HepG2 (cell line): ENCODE results near the gene PAPPA. TPM values are rescaled to one million over a fixed set of nuclear protein-coding genes. Genes with fewer than 3 reads are reported as not detected.

ENCODE experiments used
- ATAC-seq: fragments of 200-7000 bp; cut with Tn5 transposase; 3 replicates; pipeline ENCODE4 v1.9.1; 2020; ENCODE audit warnings: mild to moderate bottlenecking, moderate library complexity
- BruUV-seq: library from RNA; stranded (reverse); fragments of 400-500 nt; replicated peaks from 2 replicates; lab custom pipeline; 2021; lab: Mats Ljungman, UMichigan
- CTCF ChIA-PET: fragments of 300-600 bp; formaldehyde crosslinking; extraction: SDS; loops from one replicate; lab custom pipeline; 2021; ENCODE audit warnings: low total read pairs, inconsistent platforms, low intra/inter-chr PET ratio; lab: Yijun Ruan, JAX
- POLR2A ChIA-PET: fragments of 350-600 bp; sonication (Branson Sonifier 250); formaldehyde crosslinking; loops from one replicate; lab custom pipeline; 2020; ENCODE audit warnings: antibody characterized with exemption, inconsistent platforms; lab: Yijun Ruan, JAX
- DNase-seq: peaks from one replicate; pipeline ENCODE4 v3.0.0-alpha.2; 2015; ENCODE audit warnings: low spot score
- FAIRE-seq: peaks from 3 replicates; lab custom pipeline; 2011; peaks lifted over from hg19 to GRCh38; lab: Jason Lieb, UNC
- H2AFZ ChIP-seq: one replicate; pipeline ENCODE4 v1.6.1; 2011; ENCODE audit warnings: low read length, inconsistent platforms
- H3K27ac ChIP-seq: fragments of 300-600 bp; 3 replicates; pipeline ENCODE4 v1.8.0; 2011; ENCODE audit warnings: mixed run types, mild to moderate bottlenecking, mixed read lengths, low read length, inconsistent platforms; ENCODE audit not compliant: insufficient read depth; ENCODE audit errors: extremely low read length
- H3K27me3 ChIP-seq, 2 experiments: fragments of 200-600 bp in 1 of 2; 2 replicates in 1 of 2; 3 replicates in 1 of 2; pipeline versions ENCODE4 v1.6.0 to v1.8.0; 2011; ENCODE audit warnings: low read length in 2 of 2, mild to moderate bottlenecking in 2 of 2, moderate library complexity in 2 of 2, inconsistent platforms in 1 of 2; ENCODE audit not compliant: insufficient read depth in 2 of 2, control insufficient read depth in 1 of 2
- H3K36me3 ChIP-seq, 2 experiments: fragments of 200-600 bp in 1 of 2; replicated peaks in 1 of 2; 2 replicates in 1 of 2; 3 replicates in 1 of 2; pipeline versions ENCODE4 v1.5.1 to v1.8.0; 2011; ENCODE audit warnings: low read length in 2 of 2, inconsistent platforms in 1 of 2; ENCODE audit not compliant: insufficient read depth in 2 of 2, control insufficient read depth in 1 of 2
- H3K4me1 ChIP-seq: 2 replicates; pipeline ENCODE4 v1.5.1; 2012; ENCODE audit warnings: low read length, inconsistent platforms; ENCODE audit not compliant: insufficient read depth
- H3K4me2 ChIP-seq: 2 replicates; pipeline ENCODE4 v1.6.0; 2011; ENCODE audit warnings: low read depth, low read length, inconsistent platforms
- H3K4me3 ChIP-seq, 3 experiments: fragments of 200-600 bp in 1 of 3; sonication (generic), shearing (Covaris generic) in 1 of 3; replicated peaks in 1 of 3; 2 replicates each; pipeline ENCODE4 v1.5.1; 2011 to 2016; ENCODE audit warnings: low read length in 3 of 3, inconsistent platforms in 2 of 3, low read depth in 2 of 3, mild to moderate bottlenecking in 2 of 3, control low read depth in 1 of 3, mixed read lengths in 1 of 3; ENCODE audit not compliant: insufficient read depth in 1 of 3
- H3K79me2 ChIP-seq: one replicate; pipeline ENCODE4 v1.6.1; 2011; ENCODE audit warnings: low read length, inconsistent platforms; ENCODE audit not compliant: insufficient read depth
- H3K9ac ChIP-seq: 2 replicates; pipeline ENCODE4 v1.6.0; 2011; ENCODE audit warnings: mild to moderate bottlenecking, low read depth, low read length, inconsistent platforms; ENCODE audit not compliant: insufficient read depth
- H3K9me3 ChIP-seq: 2 replicates; pipeline ENCODE4 v1.5.1; 2012; ENCODE audit warnings: mild to moderate bottlenecking, low read length
- H4K20me1 ChIP-seq: 2 replicates; pipeline ENCODE4 v1.6.0; 2011; ENCODE audit warnings: inconsistent platforms, mild to moderate bottlenecking, low read length, moderate library complexity; ENCODE audit not compliant: insufficient read depth
- FOXJ3 ChIP-seq: sonication (generic); formaldehyde crosslinking; IDR thresholded peaks from 2 replicates; pipeline ENCODE4 v1.4.0; 2020; ENCODE audit warnings: missing genetic modification reagents, mild to moderate bottlenecking, borderline replicate concordance
- GABPB1 ChIP-seq: IDR thresholded peaks from 2 replicates; pipeline ENCODE4 v1.6.1; 2016; ENCODE audit warnings: mild to moderate bottlenecking, missing genetic modification reagents, moderate library complexity, missing compliant biosample characterization
- HNF1B ChIP-seq: sonication (generic); formaldehyde crosslinking; IDR thresholded peaks from 2 replicates; pipeline ENCODE4 v1.5.1; 2020; ENCODE audit warnings: mild to moderate bottlenecking, moderate library complexity, missing genetic modification reagents
- MTERF4 ChIP-seq: sonication (generic); formaldehyde crosslinking; IDR thresholded peaks from 2 replicates; pipeline ENCODE4 v1.8.0; 2023; ENCODE audit warnings: mild to moderate bottlenecking, missing genetic modification reagents
- THRA ChIP-seq: sonication (generic); formaldehyde crosslinking; IDR thresholded peaks from 2 replicates; pipeline ENCODE4 v1.4.0; 2020; ENCODE audit warnings: missing genetic modification reagents, borderline replicate concordance
- ZBED4 ChIP-seq: sonication (generic); formaldehyde crosslinking; IDR thresholded peaks from 2 replicates; pipeline ENCODE4 v1.4.0; 2020; ENCODE audit warnings: missing genetic modification reagents, borderline replicate concordance
- ZNF207 ChIP-seq: fragments of 450-650 bp; IDR thresholded peaks from 2 replicates; pipeline ENCODE4 v1.6.1; 2016; ENCODE audit warnings: antibody characterized with exemption, borderline replicate concordance
- ZNF616 ChIP-seq: sonication (generic); formaldehyde crosslinking; IDR thresholded peaks from 2 replicates; pipeline ENCODE4 v1.5.0; 2020; ENCODE audit warnings: low read depth, mild to moderate bottlenecking, missing genetic modification reagents
- ZNF644 ChIP-seq: IDR thresholded peaks from 2 replicates; pipeline ENCODE4 v1.6.1; 2016; ENCODE audit warnings: low read depth
- WGBS: methylation state at CpG from one replicate; pipeline ENCODE4 v1.1.6; 2017; ENCODE audit warnings: low lambda C conversion rate; 5-methylcytosine and 5-hydroxymethylcytosine counted together
- in situ Hi-C: cut with HindIII; loops from 2 replicates; pipeline ENCODE4 v1.10.0; 2017; ENCODE audit warnings: low pct_unique_long_range_greater_than_20kb; ENCODE audit not compliant: extremely low pct_ligation_motif_present
- intact Hi-C: fragments of 100-400 bp; cut with micrococcal nuclease; formaldehyde crosslinking; loops from one replicate; pipeline ENCODE4 v1.10.0; 2022; ENCODE audit not compliant: unreplicated experiment
- polyA plus RNA-seq, 8 experiments: library from polyadenylated mRNA; depleted of rRNA in 3 of 8; stranded (reverse) in 7 of 8; unstranded in 1 of 8; fragments of >200 nt; fragmentation: Illumina TruSeq in 4 of 8; extraction: Trizol in 4 of 8; gene quantifications; 2 replicates each; pipeline versions ENCODE4 v1.2.1 to v1.2.3, GENCODE V29; 2011 to 2016; ENCODE audit warnings: low read depth in 4 of 8, missing spikeins in 1 of 8, mixed read lengths in 1 of 8; ENCODE audit not compliant: insufficient read depth in 1 of 8
- total RNA-seq, 5 experiments: library from RNA; depleted of rRNA; stranded (reverse); fragments of >200 nt; fragmentation: Illumina TruSeq; extraction: Trizol; gene quantifications; 2 replicates each; pipeline ENCODE4 v1.2.3, GENCODE V29; 2016; ENCODE audit warnings: low read depth in 1 of 5

Gene PAPPA
- total and polyA plus RNA-seq, 2 of the 13 experiments (the other 11 are each of a cell fraction or from before 2014, with no cell fraction given) = 0.09 to 0.11 TPM

- Histone ChIP-seq H3K9ac (no peak overlapping the region), H3K27ac (no peak overlapping the region), H4K20me1 (no peaks in the 10 kb centered on the region), H3K9me3 (no peaks in the 10 kb centered on the region), H3K79me2 (no peaks in the 10 kb centered on the region), H3K4me1 (no peaks in the 10 kb centered on the region), H3K36me3 (no peaks in the 10 kb centered on the region), H3K4me3 (no peak overlapping the region), H2AFZ (no peak overlapping the region), H3K4me2 (no peak overlapping the region), H3K27me3 (peaks cover 0 to 3% of the 10 kb centered on the region in 2 experiments; a peak in 1 of 5 replicates)
- no peak for FAIRE-seq
- CTCF ChIA-PET = no interaction called here
- POLR2A ChIA-PET = no interaction called here
- in situ Hi-C loops (no loop called here), intact Hi-C loops (no loop called here)
- WGBS = 13% methylated on average over 4 of the region's 4 CpGs
- BruUV-seq = no TSS peak
- TF ChIP-seq GABPB1 (CRISPR knock-in tag) (no peak), HNF1B (CRISPR knock-in tag) (no peak), ZNF616 (CRISPR knock-in tag) (no peak), FOXJ3 (CRISPR knock-in tag) (no peak)
- DNase-seq = no peak
- peak; percentile 76 for ATAC-seq
These were observed 131.7 kb downstream of the PAPPA start for GRCh38 chr9:116285320-116285719.

- Histone ChIP-seq H3K27me3 (no peaks in the 10 kb centered on the region), H3K4me3 (no peak overlapping the region), H3K9ac (no peak overlapping the region), H3K36me3 (no peaks in the 10 kb centered on the region), H3K79me2 (no peaks in the 10 kb centered on the region), H3K27ac (no peak overlapping the region), H2AFZ (no peak overlapping the region), H3K9me3 (no peaks in the 10 kb centered on the region), H3K4me1 (no peaks in the 10 kb centered on the region), H3K4me2 (no peak overlapping the region), H4K20me1 (no peaks in the 10 kb centered on the region)
- ATAC-seq (no peak), FAIRE-seq (no peak), DNase-seq (no peak)
- in situ Hi-C loops (no loop called here), intact Hi-C loops (no loop called here)
- WGBS = 49% methylated on average over 9 of the region's 9 CpGs
- POLR2A ChIA-PET = no interaction called here
- no TSS peak for BruUV-seq
- CTCF ChIA-PET = no interaction called here
- TF ChIP-seq ZBED4 (CRISPR knock-in tag) = no peak
- no peak for TF ChIP-seq THRA (CRISPR knock-in tag)
- no peak for TF ChIP-seq ZNF644
- TF ChIP-seq MTERF4 (CRISPR knock-in tag) = no peak
- TF ChIP-seq ZNF207 = no peak
These were observed 132.7 kb downstream of the PAPPA start for GRCh38 chr9:116286297-116286696.
